GM23248 (cell line): ENCODE measurements around the gene SLC25A1. TPM values are rescaled to one million over a fixed set of nuclear protein-coding genes. Genes with fewer than 3 reads are reported as not detected.
A peak's percentile ranks its signal among the peaks of the same experiment; 100 is the strongest.

Source experiments
- DNase-seq: peaks from one replicate; pipeline ENCODE4 v3.0.0-alpha.2; 2015
- H2AFZ ChIP-seq: fragments of 200-600 bp; sonication (generic); 2 replicates; pipeline ENCODE4 v1.6.1; 2016; ENCODE audit warnings: antibody characterized with exemption
- H3F3A ChIP-seq: fragments of 200-600 bp; sonication (generic); 2 replicates; pipeline ENCODE4 v1.6.1; 2016; ENCODE audit warnings: mild to moderate bottlenecking, antibody characterized with exemption, mixed run types; ENCODE audit not compliant: insufficient read depth
- H3K27ac ChIP-seq: fragments of 200-600 bp; sonication (generic); 2 replicates; pipeline ENCODE4 v1.5.1; 2016; ENCODE audit warnings: mild to moderate bottlenecking
- H3K27me3 ChIP-seq: fragments of 200-600 bp; sonication (generic); replicated peaks from 2 replicates; pipeline ENCODE4 v1.6.1; 2016; ENCODE audit warnings: mild to moderate bottlenecking; ENCODE audit not compliant: insufficient read depth
- H3K36me3 ChIP-seq: fragments of 200-600 bp; sonication (generic); 2 replicates; pipeline ENCODE4 v1.6.1; 2016; ENCODE audit warnings: low read depth, mild to moderate bottlenecking
- H3K4me1 ChIP-seq: fragments of 200-600 bp; sonication (generic); 2 replicates; pipeline ENCODE4 v1.6.1; 2016; ENCODE audit warnings: mild to moderate bottlenecking; ENCODE audit not compliant: insufficient read depth
- H3K4me2 ChIP-seq: fragments of 200-600 bp; sonication (generic); one replicate; pipeline ENCODE4 v1.6.1; 2016; ENCODE audit warnings: mild to moderate bottlenecking; ENCODE audit not compliant: unreplicated experiment
- H3K4me3 ChIP-seq: fragments of 200-600 bp; sonication (generic); 2 replicates; pipeline ENCODE4 v1.5.1; 2016; ENCODE audit warnings: mild to moderate bottlenecking
- H3K79me2 ChIP-seq: fragments of 200-600 bp; sonication (generic); 2 replicates; pipeline ENCODE4 v1.6.1; 2016; ENCODE audit warnings: mild to moderate bottlenecking; ENCODE audit not compliant: insufficient read depth
- H3K9ac ChIP-seq: fragments of 200-600 bp; sonication (generic); 2 replicates; pipeline ENCODE4 v1.6.1; 2016; ENCODE audit warnings: mild to moderate bottlenecking
- H3K9me2 ChIP-seq: fragments of 200-600 bp; sonication (generic); 2 replicates; pipeline ENCODE4 v1.6.1; 2016; ENCODE audit warnings: mixed run types, mild to moderate bottlenecking, moderate library complexity; ENCODE audit not compliant: insufficient read depth
- H3K9me3 ChIP-seq: fragments of 200-600 bp; sonication (generic); one replicate; pipeline ENCODE4 v1.6.1; 2017; ENCODE audit warnings: low read depth
- H4K20me1 ChIP-seq: fragments of 200-600 bp; sonication (generic); 2 replicates; pipeline ENCODE4 v1.6.0; 2016; ENCODE audit not compliant: insufficient read depth
- EZH2 ChIP-seq: fragments of 200-600 bp; sonication (generic); IDR thresholded peaks from 2 replicates; pipeline ENCODE4 v1.6.1; 2018; ENCODE audit warnings: antibody characterized with exemption, mild to moderate bottlenecking; ENCODE audit not compliant: insufficient read depth, poor library complexity, severe bottlenecking
- EZH2phosphoT487 ChIP-seq: fragments of 200-600 bp; sonication (generic); IDR thresholded peaks from 2 replicates; pipeline ENCODE4 v1.6.1; 2018; ENCODE audit warnings: antibody characterized with exemption, moderate library complexity, mild to moderate bottlenecking, low read depth; ENCODE audit not compliant: insufficient read depth
- WGBS, 2 experiments: methylation state at CpG; one replicate each; pipeline ENCODE4 v1.1.6; 2015 to 2017; ENCODE audit warnings: low lambda C conversion rate in 2 of 2, low coverage in 1 of 2; ENCODE audit errors: missing lambda C conversion rate in 2 of 2; 5-methylcytosine and 5-hydroxymethylcytosine counted together
- in situ Hi-C: fragments of 300-500 bp; cut with MboI; formaldehyde crosslinking; loops from 2 replicates; pipeline ENCODE4 v1.15.0; 2020
- polyA plus RNA-seq: library from polyadenylated mRNA; unstranded; fragments of >200 nt; fragmentation: Nextera tagmentation; extraction: Ambion mirVana; gene quantifications from 2 replicates; pipeline ENCODE4 v1.2.1, GENCODE V29; 2016
- total RNA-seq: library from RNA; depleted of rRNA; stranded (reverse); fragments of >200 nt; shearing (Covaris generic); gene quantifications from 2 replicates; pipeline ENCODE4 v1.2.3, GENCODE V29; 2014

The SLC25A1 gene
- total and polyA plus RNA-seq, 2 experiments from 2014 or later, result 99.5 to 113 TPM

GRCh38 chr22:19176732-19177131 lies 1.8 kb downstream of the SLC25A1 start:
- no peaks in the 10 kb centered on the region for H3K9me3 ChIP-seq
- peaks cover 14% of the 10 kb centered on the region for H3K4me1 ChIP-seq
- no peaks in the 10 kb centered on the region for H3F3A ChIP-seq
- no peaks in the 10 kb centered on the region for H3K27me3 ChIP-seq
- H3K79me2 ChIP-seq, result peaks cover 42% of the 10 kb centered on the region
- peak overlapping the region; percentile 79 for H3K9ac ChIP-seq
- WGBS, 2 experiments, result 82 to 83% methylated on average over 10 to 12 of the region's 12 CpGs
- DNase-seq, result no peak
- no peak for TF ChIP-seq EZH2
- TF ChIP-seq EZH2phosphoT487, result no peak
- H3K9me2 ChIP-seq, result no peaks in the 10 kb centered on the region
- no peak overlapping the region for H3K27ac ChIP-seq
- in situ Hi-C loops, result no loop called here
- no peak overlapping the region for H2AFZ ChIP-seq
- H3K4me3 ChIP-seq, result peak overlapping the region; percentile 78; the same call in 1 of the 2 replicates
- H4K20me1 ChIP-seq, result no peaks in the 10 kb centered on the region
- no peaks in the 10 kb centered on the region for H3K36me3 ChIP-seq
- peak overlapping the region; percentile 76 for H3K4me2 ChIP-seq

DNA sequence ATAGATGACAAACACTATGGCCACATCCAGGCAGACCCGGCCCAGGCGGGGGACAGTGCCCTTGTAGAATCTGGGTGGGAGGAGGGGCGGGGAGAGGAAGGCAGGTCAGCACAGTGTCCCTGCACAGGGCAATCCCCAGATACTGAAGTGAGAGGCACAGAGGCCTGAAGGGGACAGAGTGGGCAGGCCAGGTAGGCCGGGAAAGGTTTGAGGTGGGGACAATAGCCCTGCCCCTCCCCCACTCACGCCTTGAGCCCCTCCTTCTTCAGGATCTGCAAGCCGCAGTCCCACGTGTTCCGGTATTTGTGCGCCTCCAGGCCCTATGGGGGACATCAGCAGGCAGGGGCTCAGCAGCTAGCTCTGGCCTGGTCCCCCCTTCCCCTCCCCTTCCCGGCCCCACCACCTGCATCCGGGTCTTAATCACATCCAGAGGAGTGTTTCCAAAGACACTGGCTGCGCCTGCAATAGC lies 2.3 kb downstream of the SLC25A1 start:
- no peaks in the 10 kb centered on the region for H3K27me3 ChIP-seq
- H3K9me2 ChIP-seq, result no peaks in the 10 kb centered on the region
- H3K4me2 ChIP-seq, result no peak overlapping the region
- H3K79me2 ChIP-seq, result peaks cover 44% of the 10 kb centered on the region
- H2AFZ ChIP-seq, result no peak overlapping the region
- 76 to 93% methylated on average over 6 to 12 of the region's 12 CpGs for WGBS, 2 experiments
- TF ChIP-seq EZH2, result no peak
- no peak for TF ChIP-seq EZH2phosphoT487
- no peaks in the 10 kb centered on the region for H3F3A ChIP-seq
- peaks cover 14% of the 10 kb centered on the region for H3K4me1 ChIP-seq
- no peaks in the 10 kb centered on the region for H3K9me3 ChIP-seq
- H4K20me1 ChIP-seq, result no peaks in the 10 kb centered on the region
- no peak overlapping the region for H3K4me3 ChIP-seq
- no peak overlapping the region for H3K9ac ChIP-seq
- no peaks in the 10 kb centered on the region for H3K36me3 ChIP-seq
- in situ Hi-C loops, result no loop called here
- H3K27ac ChIP-seq, result no peak overlapping the region
- no peak for DNase-seq

- H3K4me1 ChIP-seq, result peaks cover 16% of the 10 kb centered on the region
- H3K4me3 ChIP-seq, result no peak overlapping the region
- H3F3A ChIP-seq, result no peaks in the 10 kb centered on the region
- TF ChIP-seq EZH2 (no peak), EZH2phosphoT487 (no peak)
- no peak overlapping the region for H2AFZ ChIP-seq
- no peaks in the 10 kb centered on the region for H3K9me3 ChIP-seq
- 78 to 82% methylated on average over 18 to 19 of the region's 21 CpGs for WGBS, 2 experiments
- H4K20me1 ChIP-seq, result no peaks in the 10 kb centered on the region
- H3K27ac ChIP-seq, result no peak overlapping the region
- no peak overlapping the region for H3K4me2 ChIP-seq
- peaks cover 44% of the 10 kb centered on the region for H3K79me2 ChIP-seq
- no peak overlapping the region for H3K9ac ChIP-seq
- H3K36me3 ChIP-seq, result no peaks in the 10 kb centered on the region
- in situ Hi-C loops, result no loop called here
- no peaks in the 10 kb centered on the region for H3K9me2 ChIP-seq
- DNase-seq, result no peak
- no peaks in the 10 kb centered on the region for H3K27me3 ChIP-seq
Measured at GRCh38 chr22:19175602-19176174, 2.8 kb downstream of the SLC25A1 start.

DNA sequence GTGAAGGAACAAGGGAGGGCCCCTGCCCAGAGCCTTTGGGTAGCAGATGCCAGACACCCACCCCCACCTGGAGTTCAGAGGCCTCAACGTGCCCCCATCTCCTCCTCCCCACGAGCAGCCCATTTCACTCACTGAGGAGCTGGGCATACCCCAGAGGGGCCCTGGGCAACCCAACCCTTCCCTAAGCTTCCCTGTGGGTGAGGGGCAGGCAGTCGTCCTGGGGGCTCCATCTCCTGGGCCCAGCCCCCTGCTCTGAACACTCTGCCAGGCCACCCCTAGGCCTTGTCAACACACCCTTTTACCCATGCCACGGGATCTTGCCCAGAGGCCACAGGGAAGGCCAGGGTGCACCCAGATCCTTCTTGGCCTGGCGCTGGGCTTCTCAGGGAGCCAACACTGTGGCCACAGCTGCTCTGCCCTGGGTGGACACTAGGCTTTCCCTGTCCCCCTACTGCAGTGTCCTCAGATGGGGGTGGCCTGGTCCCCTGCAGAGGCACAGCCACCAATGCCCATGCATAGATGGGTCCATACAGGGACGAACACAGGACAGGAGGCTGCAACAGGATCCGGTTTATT lies 3.4 kb downstream of the SLC25A1 start:
- peaks cover 44% of the 10 kb centered on the region for H3K79me2 ChIP-seq
- WGBS, 2 experiments, result 49 to 52% methylated on average over 6 to 7 of the region's 7 CpGs
- H3K36me3 ChIP-seq, result no peaks in the 10 kb centered on the region
- no peaks in the 10 kb centered on the region for H3K9me2 ChIP-seq
- H3K4me1 ChIP-seq, result peaks cover 20% of the 10 kb centered on the region
- H3K4me3 ChIP-seq, result no peak overlapping the region
- no peaks in the 10 kb centered on the region for H3K27me3 ChIP-seq
- H4K20me1 ChIP-seq, result no peaks in the 10 kb centered on the region
- no peak overlapping the region for H3K4me2 ChIP-seq
- peak overlapping the region; percentile 28; the same call in 1 of the 2 replicates for H3K9ac ChIP-seq
- no peak for DNase-seq
- in situ Hi-C loops, result no loop called here
- H3K9me3 ChIP-seq, result no peaks in the 10 kb centered on the region
- no peaks in the 10 kb centered on the region for H3F3A ChIP-seq
- TF ChIP-seq EZH2, result no peak
- TF ChIP-seq EZH2phosphoT487, result no peak
- peak overlapping the region; percentile 57 for H3K27ac ChIP-seq
- H2AFZ ChIP-seq, result no peak overlapping the region
